Measurements from ENCODE around the gene PTPN6.
"Not testable (repeated sequence)": the region's sequence is repeated elsewhere in the genome, so short reads cannot be mapped to it uniquely, and the experiment has no call there.

Gene PTPN6

DNA sequence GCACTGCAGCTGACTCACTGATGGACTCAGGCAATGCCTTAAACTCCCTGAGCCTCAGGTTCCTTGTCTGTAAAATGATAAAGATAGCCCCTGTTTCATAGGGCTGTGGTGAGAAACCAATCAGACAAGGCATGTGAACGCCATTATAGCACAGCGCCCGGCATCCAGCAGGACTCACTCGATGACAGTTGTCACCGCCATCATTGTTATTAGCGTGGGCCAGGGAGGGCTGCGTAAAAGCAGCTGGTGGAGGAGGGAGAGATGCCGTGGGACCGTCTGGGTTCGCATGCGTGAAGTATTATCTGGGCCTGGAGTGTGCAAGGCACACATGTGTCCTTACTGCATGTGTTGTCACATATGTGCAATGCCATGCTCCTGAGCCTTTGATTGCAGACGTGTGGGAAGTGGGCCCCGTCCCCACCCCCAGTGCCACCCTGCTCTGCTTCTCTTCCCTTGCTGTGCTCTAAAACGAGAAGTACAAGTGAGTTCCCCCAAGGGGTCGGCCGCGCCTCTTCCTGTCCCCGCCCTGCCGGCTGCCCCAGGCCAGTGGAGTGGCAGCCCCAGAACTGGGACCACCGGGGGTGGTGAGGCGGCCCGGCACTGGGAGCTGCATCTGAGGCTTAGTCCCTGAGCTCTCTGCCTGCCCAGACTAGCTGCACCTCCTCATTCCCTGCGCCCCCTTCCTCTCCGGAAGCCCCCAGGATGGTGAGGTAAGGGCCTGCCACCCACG, at the start of gene PTPN6:
Gene PTPN6, plus strand, starts transcription at position 546 of the 730 bp plus-strand sequence. Its CDS starts 157 bp downstream, at position 703.
- in situ Hi-C loops (cut with MboI; ENCODE audit: low sequenced_read_pairs) = no loop called here

DNA sequence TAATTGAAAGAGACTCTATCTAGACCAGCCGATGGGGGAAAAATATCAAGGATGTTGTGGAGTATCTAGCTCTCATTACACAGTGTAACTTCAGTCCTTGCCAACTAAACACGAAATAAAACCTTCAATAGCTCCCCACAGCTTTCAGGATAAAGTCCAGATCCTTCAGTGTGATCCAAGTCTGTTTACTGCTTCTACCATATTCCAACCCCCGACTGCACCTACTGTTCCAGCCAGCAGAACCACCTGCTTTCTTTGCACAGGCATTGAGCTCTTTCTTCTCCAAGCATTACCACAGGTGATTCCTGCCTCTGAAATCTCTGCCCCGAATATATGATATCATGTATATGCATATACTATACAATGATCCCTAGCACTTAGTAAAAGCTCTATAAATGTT, 48.7 kb upstream of the PTPN6 start:
- in situ Hi-C loops (cut with MboI; ENCODE audit: low sequenced_read_pairs) = no loop called here

DNA sequence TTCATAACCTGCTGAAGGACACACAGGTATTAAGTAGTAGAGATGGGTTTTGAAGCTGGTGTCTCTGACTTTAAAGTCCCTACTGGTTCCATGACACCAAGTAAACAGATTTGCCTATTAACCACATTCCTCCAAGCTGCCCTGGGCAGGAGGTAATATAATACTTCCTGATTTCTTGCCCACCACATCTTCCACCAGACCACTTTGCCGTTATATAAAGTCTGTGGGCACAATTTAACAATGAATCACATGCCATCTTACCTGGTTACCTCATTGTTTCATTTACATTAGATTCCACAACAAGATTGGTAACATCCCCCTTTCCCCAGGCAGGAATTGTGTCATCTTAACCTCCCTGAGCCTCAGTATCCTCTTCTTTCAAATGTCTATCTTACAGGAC, 47.4 kb upstream of the PTPN6 start:
- in situ Hi-C loops (cut with MboI; ENCODE audit: low sequenced_read_pairs) = no loop called here

- in situ Hi-C loops (cut with MboI; ENCODE audit: low sequenced_read_pairs) = no loop called here
These were observed 46.6 kb upstream of the PTPN6 start, which contains the start of gene LRRC23 for GRCh38 chr12:6904280-6905276. Gene LRRC23, plus strand, starts transcription at chr12:6904822. Its CDS starts 812 bp downstream, at chr12:6905634.

GRCh38 chr12:6905414-6906040, 45.6 kb upstream of the PTPN6 start:
- in situ Hi-C loops (cut with MboI; ENCODE audit: low sequenced_read_pairs) = no loop called here

GRCh38 chr12:6908141-6908540, 43.0 kb upstream of the PTPN6 start:
- in situ Hi-C loops (cut with MboI; ENCODE audit: low sequenced_read_pairs) = not testable (repeated sequence)

GRCh38 chr12:6909421-6910145, 41.6 kb upstream of the PTPN6 start:
- in situ Hi-C loops (cut with MboI; ENCODE audit: low sequenced_read_pairs) = no loop called here

DNA sequence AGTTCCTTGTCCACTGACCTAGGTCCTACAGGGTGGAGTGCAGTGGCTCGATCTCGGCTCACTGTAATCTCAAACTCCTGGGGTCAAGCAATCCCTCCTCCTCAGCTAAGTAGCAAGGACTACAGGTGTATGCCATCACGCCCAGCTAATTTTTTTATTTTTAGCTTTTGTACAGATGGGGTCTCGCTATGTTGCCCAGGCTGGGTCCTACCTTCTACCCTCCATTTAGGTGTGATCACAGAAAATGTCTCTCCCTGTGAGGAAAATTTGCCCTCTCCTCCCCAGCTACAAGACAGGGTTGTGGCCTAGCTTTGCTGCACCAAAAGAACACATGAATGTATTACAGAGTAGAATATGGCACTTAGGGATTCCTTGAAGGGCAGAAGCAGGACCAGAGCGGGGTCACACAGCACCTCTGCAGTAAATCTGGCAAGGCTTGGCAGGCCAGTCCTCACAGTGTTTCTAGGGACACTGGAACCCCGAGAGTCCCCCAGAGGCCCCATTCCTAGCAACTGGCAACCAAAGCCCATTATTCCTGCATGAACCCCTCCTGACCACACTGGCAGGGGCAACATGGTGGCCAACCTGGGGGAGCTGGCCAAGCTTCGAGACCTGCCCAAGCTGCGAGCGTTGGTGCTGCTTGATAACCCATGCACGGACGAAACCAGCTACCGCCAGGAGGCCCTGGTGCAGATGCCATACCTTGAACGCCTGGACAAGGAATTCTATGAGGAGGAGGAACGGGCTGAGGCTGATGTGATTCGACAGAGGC, 38.8 kb upstream of the PTPN6 start:
- in situ Hi-C loops (cut with MboI; ENCODE audit: low sequenced_read_pairs) = no loop called here

- in situ Hi-C loops (cut with MboI; ENCODE audit: low sequenced_read_pairs) = no loop called here
These were observed 36.8 kb upstream of the PTPN6 start, which contains the start of gene ENO2 for GRCh38 chr12:6914246-6914946. Gene ENO2, plus strand, starts transcription at chr12:6914580. Its CDS starts 1,253 bp downstream, at chr12:6915833.

DNA sequence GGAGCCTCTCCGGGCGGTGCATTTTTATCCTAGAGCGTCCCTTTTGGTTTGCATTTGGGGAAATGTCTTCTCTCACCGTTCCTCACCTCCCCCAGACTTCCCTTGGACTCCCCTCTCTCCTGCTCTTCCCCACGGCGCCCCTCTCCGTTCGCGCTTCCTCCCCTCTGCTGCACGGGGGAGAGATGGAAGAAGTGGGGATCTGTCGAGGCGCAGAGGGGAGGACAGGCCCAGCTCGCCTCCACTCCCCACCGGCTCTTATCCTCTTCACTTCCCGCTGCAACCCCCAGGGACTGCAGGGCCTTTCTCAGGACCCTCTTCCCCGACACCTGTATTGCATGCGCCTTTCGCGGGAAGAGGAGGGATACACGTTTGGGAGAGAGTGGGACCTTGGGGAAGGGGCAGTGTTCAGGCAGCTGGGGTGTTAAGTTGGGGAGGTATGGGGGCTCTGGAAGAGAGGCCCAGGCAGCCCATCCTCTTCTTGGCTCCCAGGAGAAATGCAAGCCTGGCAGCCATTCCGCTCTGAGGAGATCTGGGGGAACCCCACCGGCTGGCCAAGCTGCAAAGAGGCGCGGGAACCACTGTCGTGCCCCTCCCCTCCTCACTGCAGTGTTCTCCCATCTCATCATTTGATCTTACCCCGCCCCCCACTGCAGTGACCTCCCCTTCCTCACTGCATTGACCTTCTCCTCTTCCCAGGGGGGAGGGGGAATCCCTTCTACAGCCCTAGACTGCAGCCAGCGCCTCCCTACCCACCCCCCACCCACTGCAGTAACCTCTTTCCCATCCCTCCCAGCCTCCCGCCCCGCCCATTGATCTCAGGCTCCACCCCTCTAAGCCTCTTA, 36.0 kb upstream of the PTPN6 start:
- in situ Hi-C loops (cut with MboI; ENCODE audit: low sequenced_read_pairs) = no loop called here

- in situ Hi-C loops (cut with MboI; ENCODE audit: low sequenced_read_pairs) = no loop called here
These were observed 35.3 kb upstream of the PTPN6 start for GRCh38 chr12:6915789-6916285.

DNA sequence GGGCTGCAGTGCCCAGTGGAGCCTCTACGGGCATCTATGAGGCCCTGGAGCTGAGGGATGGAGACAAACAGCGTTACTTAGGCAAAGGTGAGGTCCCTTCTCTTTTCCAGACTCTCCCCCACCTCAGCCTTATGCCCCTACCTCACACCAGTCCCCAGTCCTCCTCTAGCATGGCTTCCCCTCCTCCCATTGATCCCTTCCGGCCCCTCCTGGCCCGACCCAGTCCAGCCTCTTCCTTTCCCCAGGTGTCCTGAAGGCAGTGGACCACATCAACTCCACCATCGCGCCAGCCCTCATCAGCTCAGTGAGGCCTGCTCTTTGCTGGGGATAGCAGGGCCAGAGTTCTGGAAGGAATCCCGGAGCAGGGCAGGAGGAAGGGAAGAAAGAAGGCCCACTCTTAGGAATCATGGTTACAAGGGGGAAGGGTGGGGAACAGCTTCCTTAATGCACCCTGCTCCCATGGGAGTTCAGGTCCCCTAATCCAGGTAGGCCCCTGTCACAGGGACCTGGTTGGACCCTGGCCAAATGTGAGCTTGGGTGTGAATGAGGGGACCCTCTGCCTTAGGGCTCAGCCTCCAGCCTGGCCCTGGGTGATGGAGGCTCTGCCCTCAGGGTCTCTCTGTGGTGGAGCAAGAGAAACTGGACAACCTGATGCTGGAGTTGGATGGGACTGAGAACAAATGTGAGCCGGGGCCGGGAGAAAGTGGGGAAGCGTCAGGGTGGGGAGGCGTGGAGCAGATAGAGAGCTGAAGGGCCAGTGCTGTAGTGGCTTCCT, 34.5 kb upstream of the PTPN6 start:
- in situ Hi-C loops (cut with MboI; ENCODE audit: low sequenced_read_pairs) = no loop called here

DNA sequence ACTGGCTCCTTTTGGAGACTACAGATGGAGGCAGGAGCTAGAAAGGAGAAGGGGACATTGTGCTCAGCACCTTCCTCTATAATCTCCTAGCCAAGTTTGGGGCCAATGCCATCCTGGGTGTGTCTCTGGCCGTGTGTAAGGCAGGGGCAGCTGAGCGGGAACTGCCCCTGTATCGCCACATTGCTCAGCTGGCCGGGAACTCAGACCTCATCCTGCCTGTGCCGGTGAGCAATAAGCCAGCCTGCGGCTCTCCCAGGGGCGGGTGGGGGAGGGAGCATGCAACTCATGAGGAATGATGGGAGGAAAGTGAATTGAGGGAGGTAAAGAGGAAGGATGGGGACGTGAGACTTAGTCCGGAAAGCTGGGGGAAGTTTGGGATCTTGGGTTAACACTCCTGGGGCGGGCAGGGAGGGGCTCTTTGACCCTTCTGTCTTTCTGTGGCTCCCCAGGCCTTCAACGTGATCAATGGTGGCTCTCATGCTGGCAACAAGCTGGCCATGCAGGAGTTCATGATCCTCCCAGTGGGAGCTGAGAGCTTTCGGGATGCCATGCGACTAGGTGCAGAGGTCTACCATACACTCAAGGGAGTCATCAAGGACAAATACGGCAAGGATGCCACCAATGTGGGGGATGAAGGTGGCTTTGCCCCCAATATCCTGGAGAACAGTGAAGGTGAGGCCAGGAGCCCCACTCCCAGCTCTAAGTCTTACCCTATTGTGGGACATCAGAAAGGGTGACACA, 33.5 kb upstream of the PTPN6 start:
- in situ Hi-C loops (cut with MboI; ENCODE audit: low sequenced_read_pairs) = no loop called here

GRCh38 chr12:6919588-6919987, 31.6 kb upstream of the PTPN6 start:
- in situ Hi-C loops (cut with MboI; ENCODE audit: low sequenced_read_pairs) = no loop called here

GRCh38 chr12:6921539-6921938, 29.6 kb upstream of the PTPN6 start:
- in situ Hi-C loops (cut with MboI; ENCODE audit: low sequenced_read_pairs) = no loop called here

Data from HL-60/S4 treated with retinoic acid at 250 ng/mL for 4 days and 3 days (cell line).